MV-4-11 (cell line): ENCODE data around the gene ARHGAP33.
A peak's percentile ranks its signal among the peaks of the same experiment; 100 is the strongest.
"Not testable (repeated sequence)": the region's sequence is repeated elsewhere in the genome, so short reads cannot be mapped to it uniquely, and the experiment has no call there.

ENCODE experiments used
- DNase-seq: peaks from one replicate; lab custom pipeline; 2025; lab: John Stamatoyannopoulos, UW

The ARHGAP33 gene

DNA sequence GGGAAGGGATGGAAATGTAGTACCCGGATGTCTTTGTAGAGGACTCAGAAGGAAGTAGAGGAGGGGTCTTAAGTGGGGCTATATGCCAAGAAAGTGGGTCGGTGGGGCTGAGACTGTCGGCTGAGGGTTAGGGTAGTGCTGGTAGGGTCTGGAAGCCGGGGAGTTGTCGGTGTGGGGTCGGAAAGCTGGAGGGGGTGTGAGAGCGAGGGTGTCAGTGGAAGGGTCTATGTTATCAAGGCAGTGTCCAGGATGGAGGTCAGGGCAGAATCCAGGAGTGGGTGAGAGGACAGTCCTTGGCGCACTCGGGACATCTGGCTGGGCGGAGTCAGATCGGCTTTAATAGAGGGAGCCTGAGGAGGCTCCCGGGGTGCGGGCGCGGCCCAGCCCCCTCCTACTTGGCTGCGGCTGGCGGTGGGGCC, 20.2 kb upstream of the ARHGAP33 start:
- DNase-seq = no peak

GRCh38 chr19:35755550-35756376, 19.6 kb upstream of the ARHGAP33 start:
- no peak for DNase-seq

GRCh38 chr19:35756377-35757230, 18.8 kb upstream of the ARHGAP33 start, which contains the start of gene HSPB6:
HSPB6 (minus strand) TSS chr19:35757029; CDS start chr19:35757008, 21 bp downstream.
- no peak for DNase-seq

DNA sequence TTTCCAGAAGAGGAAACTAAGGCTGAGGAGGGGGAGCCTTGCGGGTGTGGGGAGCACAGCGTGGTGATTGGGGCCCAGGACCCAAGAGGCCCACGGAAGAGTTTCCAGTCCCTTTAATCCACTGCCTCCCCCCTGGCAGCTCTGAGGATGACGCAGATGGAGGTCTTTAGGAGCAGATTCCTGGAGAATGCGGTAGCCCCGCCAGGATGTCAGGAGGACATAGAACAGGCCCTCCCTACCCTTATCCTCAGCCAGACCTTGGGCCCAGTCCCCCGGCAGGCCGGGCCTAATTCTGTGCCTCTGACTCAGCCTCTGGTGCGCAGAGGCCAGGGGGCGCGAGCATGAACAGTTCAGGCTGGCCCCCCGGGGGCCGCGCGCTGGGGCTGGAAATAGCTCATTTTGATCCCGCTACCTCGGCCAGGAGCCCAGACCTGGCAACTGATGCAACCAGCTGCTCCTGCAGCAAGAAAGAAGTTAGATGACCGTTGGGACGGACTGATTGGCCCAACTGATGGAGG, 18.1 kb upstream of the ARHGAP33 start:
- DNase-seq = no peak

GRCh38 chr19:35757749-35758608, 17.4 kb upstream of the ARHGAP33 start, which contains the start of gene PROSER3:
PROSER3 (plus strand) TSS chr19:35758176; CDS start chr19:35758216, 40 bp downstream.
- DNase-seq = peak; percentile 100

DNA sequence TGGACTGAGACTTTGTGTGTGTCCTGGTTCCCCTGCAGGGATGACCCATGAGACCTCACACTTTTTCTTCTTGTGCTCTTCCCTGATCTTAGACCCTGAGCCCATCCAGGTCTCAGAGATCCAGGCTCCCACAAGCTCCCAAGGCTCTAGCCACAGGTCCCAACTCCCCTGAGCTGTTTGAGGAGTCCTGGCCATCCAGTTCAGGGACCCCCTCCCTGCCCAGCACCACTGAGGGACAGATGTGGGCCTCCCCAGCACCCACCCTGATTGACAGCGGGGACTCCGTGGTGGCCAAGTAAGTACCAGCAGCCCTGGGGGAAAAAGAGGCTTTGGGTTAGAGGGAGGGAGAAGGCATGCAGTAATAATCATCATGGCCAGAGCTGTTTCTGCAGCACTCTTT, 15.7 kb upstream of the ARHGAP33 start:
- DNase-seq = no peak

- DNase-seq = no peak
Measured at GRCh38 chr19:35760711-35761349, 14.5 kb upstream of the ARHGAP33 start.

- DNase-seq = no peak
Measured at GRCh38 chr19:35764432-35765315, 10.7 kb upstream of the ARHGAP33 start.

GRCh38 chr19:35766571-35767104, 8.7 kb upstream of the ARHGAP33 start:
- no peak for DNase-seq

- no peak for DNase-seq
Measured at GRCh38 chr19:35767288-35768081, 7.9 kb upstream of the ARHGAP33 start.

- no peak for DNase-seq
Measured at GRCh38 chr19:35768082-35768421, 7.3 kb upstream of the ARHGAP33 start.

DNA sequence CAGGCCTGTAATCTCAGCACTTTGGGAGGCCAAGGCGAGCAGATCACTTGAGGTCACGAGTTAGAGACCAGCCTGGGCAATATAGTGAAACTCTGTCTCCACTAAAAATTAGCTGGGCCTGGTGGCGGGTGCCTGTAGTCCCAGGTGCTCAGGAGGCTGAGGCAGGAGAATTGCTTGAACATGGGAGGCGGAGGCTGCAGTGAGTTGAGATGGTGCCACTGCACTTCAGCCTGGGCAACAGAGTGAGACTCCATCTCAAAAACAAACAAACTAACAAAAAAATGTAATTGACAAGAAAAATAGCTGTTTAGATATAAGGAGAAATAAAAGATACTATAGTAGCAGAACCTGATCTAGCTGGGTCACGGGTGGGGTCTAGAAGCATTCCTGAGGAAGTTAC, 3.0 kb upstream of the ARHGAP33 start:
- DNase-seq = not testable (repeated sequence)

- DNase-seq = no peak
Measured at GRCh38 chr19:35773020-35773806, 2.2 kb upstream of the ARHGAP33 start.

- DNase-seq = peak; percentile 39
Measured at GRCh38 chr19:35774274-35775045, 904 bp upstream of the ARHGAP33 start.

- DNase-seq = no peak
Measured at GRCh38 chr19:35775046-35775297, 392 bp upstream of the ARHGAP33 start.

- DNase-seq = no peak
Measured at GRCh38 chr19:35776102-35776788, 881 bp downstream of the ARHGAP33 start.
